GM12875 (cell line): ENCODE measurements around the gene RELCH.

Experiments
- H3K4me3 ChIP-seq: one replicate; pipeline ENCODE4 v1.5.1; 2011; ENCODE audit warnings: low read depth, low read length, control low read depth
- TF ChIP-seq, protein P1 (sequence below): IDR thresholded peaks from 2 replicates; pipeline ENCODE4 v1.5.1; 2011; ENCODE audit warnings: low read depth, mild to moderate bottlenecking, control low read depth, inconsistent platforms, low read length, moderate library complexity, borderline replicate concordance; ENCODE audit not compliant: insufficient read depth

RELCH gene

GRCh38 chr18:62280786-62281185 lies 93.7 kb downstream of the RELCH start:
- H3K4me3 ChIP-seq, result no peak overlapping the region
- TF ChIP-seq, protein P1, sequence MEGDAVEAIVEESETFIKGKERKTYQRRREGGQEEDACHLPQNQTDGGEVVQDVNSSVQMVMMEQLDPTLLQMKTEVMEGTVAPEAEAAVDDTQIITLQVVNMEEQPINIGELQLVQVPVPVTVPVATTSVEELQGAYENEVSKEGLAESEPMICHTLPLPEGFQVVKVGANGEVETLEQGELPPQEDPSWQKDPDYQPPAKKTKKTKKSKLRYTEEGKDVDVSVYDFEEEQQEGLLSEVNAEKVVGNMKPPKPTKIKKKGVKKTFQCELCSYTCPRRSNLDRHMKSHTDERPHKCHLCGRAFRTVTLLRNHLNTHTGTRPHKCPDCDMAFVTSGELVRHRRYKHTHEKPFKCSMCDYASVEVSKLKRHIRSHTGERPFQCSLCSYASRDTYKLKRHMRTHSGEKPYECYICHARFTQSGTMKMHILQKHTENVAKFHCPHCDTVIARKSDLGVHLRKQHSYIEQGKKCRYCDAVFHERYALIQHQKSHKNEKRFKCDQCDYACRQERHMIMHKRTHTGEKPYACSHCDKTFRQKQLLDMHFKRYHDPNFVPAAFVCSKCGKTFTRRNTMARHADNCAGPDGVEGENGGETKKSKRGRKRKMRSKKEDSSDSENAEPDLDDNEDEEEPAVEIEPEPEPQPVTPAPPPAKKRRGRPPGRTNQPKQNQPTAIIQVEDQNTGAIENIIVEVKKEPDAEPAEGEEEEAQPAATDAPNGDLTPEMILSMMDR, result no peak

DNA sequence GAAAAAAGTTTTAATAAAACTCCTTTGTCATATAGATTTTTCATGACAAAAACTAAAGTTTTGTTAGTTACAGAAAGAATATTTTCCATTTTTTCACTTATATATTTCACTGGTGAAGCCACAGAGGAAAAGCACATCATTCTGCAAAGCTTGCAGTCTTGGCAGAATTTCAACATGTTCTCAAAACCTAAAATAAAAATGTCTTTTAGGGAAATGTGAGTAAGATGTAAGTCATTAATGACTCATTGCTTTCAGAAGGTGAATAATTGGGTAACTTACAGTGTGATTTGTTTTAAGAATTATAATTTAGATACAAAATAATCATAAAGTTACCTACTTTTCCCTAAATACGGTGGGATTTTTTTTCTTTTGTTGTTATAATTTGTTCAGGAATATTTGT lies 94.6 kb downstream of the RELCH start:
- TF ChIP-seq, protein P1, result no peak
- H3K4me3 ChIP-seq, result no peak overlapping the region

- H3K4me3 ChIP-seq, result no peak overlapping the region
- TF ChIP-seq, protein P1, result no peak
Observed at GRCh38 chr18:62282188-62282629, 95.2 kb downstream of the RELCH start.

DNA sequence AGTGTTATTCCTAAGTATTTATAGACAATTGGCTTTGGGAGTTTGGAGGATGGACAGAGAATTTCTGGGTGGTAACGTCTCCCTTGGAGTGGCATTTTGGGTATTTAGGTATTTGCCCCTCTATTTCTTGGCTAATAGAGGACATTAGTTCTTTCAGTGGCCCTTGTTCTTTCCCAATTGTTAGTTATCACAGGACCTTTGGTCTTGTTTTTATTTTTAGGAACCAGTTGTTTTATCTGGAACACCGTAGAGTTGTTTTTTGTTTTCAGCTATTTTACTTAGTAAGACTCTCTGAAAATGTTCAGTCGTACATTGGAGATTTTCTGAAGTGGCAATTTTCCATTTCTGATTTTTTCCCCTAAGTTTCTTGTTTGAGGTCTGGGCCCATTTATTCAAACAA lies 97.6 kb downstream of the RELCH start:
- TF ChIP-seq, protein P1, result no peak
- H3K4me3 ChIP-seq, result no peak overlapping the region

- TF ChIP-seq, protein P1, result no peak
Observed at GRCh38 chr18:62285281-62285680, 98.2 kb downstream of the RELCH start.

GRCh38 chr18:62287781-62288664 lies 101.0 kb downstream of the RELCH start:
- no peak overlapping the region for H3K4me3 ChIP-seq
- TF ChIP-seq, protein P1, result no peak

More at GRCh38 chr18:62285281-62285680, 98.2 kb downstream of the RELCH start:
- H3K4me3 ChIP-seq, result no peak overlapping the region

- no peak overlapping the region for H3K4me3 ChIP-seq
- TF ChIP-seq, protein P1, result no peak
Observed at GRCh38 chr18:62288665-62289008, 101.6 kb downstream of the RELCH start.
